ENCODE measurements around the gene DDX50. TPM values are rescaled to one million over a fixed set of nuclear protein-coding genes. Genes with fewer than 3 reads are reported as not detected.
"Not testable (repeated sequence)": the region's sequence is repeated elsewhere in the genome, so short reads cannot be mapped to it uniquely, and the experiment has no call there.

DDX50 gene
- total and polyA plus RNA-seq, 2 donors (not counting 3 experiments of a cell fraction or from before 2014, with no cell fraction given), result 14.8 to 28.2 TPM

DNA sequence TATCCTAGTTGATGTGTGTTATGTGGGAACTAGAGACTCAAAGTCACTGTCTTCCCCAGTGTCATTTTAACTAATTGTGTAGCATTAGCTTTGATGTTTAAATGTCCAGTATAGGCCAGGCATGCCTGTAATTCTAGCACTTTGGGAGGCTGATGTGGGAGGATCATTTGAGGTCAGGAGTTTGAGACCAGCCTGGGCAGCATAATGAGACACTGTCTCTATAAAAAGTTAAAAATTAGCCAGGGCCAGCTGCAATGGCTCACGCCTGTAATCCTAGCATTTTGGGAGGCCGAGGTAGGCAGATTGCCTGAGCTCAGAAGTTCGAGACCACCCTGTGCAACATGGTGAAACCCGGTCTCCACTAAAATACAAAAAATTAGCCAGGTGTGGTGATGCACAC, 24.4 kb downstream of the DDX50 start:
- no peaks in the 10 kb centered on the region for H3K9me1 ChIP-seq (replicated peaks; ENCODE audit: control insufficient read depth, extremely low read depth, insufficient read depth, low read length)
- no peak overlapping the region for H3K4me2 ChIP-seq (ENCODE audit: insufficient read depth, low read length)
- H3K27me3 ChIP-seq (ENCODE audit: control insufficient read depth in 2 of 2, insufficient read depth in 2 of 2, low read length in 2 of 2), result no peaks in the 10 kb centered on the region
- H3K36me3 ChIP-seq (ENCODE audit: control insufficient read depth in 2 of 2, extremely low read depth in 1 of 2, insufficient read depth in 2 of 2, low read length in 2 of 2), result peaks cover 0 to 2% of the 10 kb centered on the region in 2 experiments
- no peak overlapping the region for H3K27ac ChIP-seq (ENCODE audit: insufficient read depth, low read depth, low read length)
- H3K4me3 ChIP-seq (replicated peaks in 1 of 3; ENCODE audit: insufficient read depth in 1 of 3, low read depth in 1 of 3, low read length in 3 of 3), result no peak overlapping the region
- FAIRE-seq (no peak), DNase-seq (ENCODE audit: low read depth, low spot score) (no peak)
- intact Hi-C loops (cut with micrococcal nuclease), result no loop called here
- peaks cover 11% of the 10 kb centered on the region for H3K79me2 ChIP-seq (ENCODE audit: control insufficient read depth, insufficient read depth, low read length)
- POLR2A ChIA-PET, result interaction anchor here (0.6 kb wide), 1 partner anchor 23 kb away, joined by 5 read pairs; no protein-coding TSS in a partner anchor
- no peaks in the 10 kb centered on the region for H4K20me1 ChIP-seq (replicated peaks; ENCODE audit: control insufficient read depth, extremely low read depth, insufficient read depth, low read length)
- CTCF ChIA-PET, result interaction anchor here (0.7 to 1.3 kb wide), 2 partner anchors 9 to 122 kb away, joined by 3 to 5 read pairs; no protein-coding TSS in a partner anchor
- H3K9ac ChIP-seq (replicated peaks; ENCODE audit: extremely low read depth, insufficient read depth, low read length), result no peak overlapping the region
- BruUV-seq (replicated peaks), result no TSS peak
- no peak overlapping the region for H2AFZ ChIP-seq (ENCODE audit: low read depth, low read length)
- H3K9me3 ChIP-seq (replicated peaks; ENCODE audit: control insufficient read depth, insufficient read depth, low read length), result no peaks in the 10 kb centered on the region
- no peaks in the 10 kb centered on the region for H3K4me1 ChIP-seq (ENCODE audit: control insufficient read depth, extremely low read depth, insufficient read depth, low read length)
- no peak for TF ChIP-seq GATA2 (IDR thresholded peaks at IDR 0.05; ENCODE audit: insufficient read depth, insufficient read length, low read depth, low read length)
- no peak for TF ChIP-seq POLR2A (IDR thresholded peaks at IDR 0.05; ENCODE audit: low read depth, low read length)
- no peak for TF ChIP-seq FOS (IDR thresholded peaks at IDR 0.05; ENCODE audit: borderline replicate concordance, insufficient read depth, low read length)
- TF ChIP-seq, protein P1, sequence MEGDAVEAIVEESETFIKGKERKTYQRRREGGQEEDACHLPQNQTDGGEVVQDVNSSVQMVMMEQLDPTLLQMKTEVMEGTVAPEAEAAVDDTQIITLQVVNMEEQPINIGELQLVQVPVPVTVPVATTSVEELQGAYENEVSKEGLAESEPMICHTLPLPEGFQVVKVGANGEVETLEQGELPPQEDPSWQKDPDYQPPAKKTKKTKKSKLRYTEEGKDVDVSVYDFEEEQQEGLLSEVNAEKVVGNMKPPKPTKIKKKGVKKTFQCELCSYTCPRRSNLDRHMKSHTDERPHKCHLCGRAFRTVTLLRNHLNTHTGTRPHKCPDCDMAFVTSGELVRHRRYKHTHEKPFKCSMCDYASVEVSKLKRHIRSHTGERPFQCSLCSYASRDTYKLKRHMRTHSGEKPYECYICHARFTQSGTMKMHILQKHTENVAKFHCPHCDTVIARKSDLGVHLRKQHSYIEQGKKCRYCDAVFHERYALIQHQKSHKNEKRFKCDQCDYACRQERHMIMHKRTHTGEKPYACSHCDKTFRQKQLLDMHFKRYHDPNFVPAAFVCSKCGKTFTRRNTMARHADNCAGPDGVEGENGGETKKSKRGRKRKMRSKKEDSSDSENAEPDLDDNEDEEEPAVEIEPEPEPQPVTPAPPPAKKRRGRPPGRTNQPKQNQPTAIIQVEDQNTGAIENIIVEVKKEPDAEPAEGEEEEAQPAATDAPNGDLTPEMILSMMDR (IDR thresholded peaks at IDR 0.05; ENCODE audit: extremely low read depth in 1 of 2, insufficient read depth in 1 of 2, low read depth in 1 of 2, low read length in 2 of 2), result no peak
- TF ChIP-seq POLR2AphosphoS5 (IDR thresholded peaks at IDR 0.05; ENCODE audit: insufficient read depth, low read depth, low read length), result no peak
- TF ChIP-seq EZH2 (IDR thresholded peaks at IDR 0.05; ENCODE audit: borderline replicate concordance, low read depth, low read length, severe bottlenecking), result no peak
- TF ChIP-seq, protein P2, sequence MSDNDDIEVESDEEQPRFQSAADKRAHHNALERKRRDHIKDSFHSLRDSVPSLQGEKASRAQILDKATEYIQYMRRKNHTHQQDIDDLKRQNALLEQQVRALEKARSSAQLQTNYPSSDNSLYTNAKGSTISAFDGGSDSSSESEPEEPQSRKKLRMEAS (IDR thresholded peaks at IDR 0.05; ENCODE audit: insufficient read depth, insufficient read length), result no peak
- no peak for TF ChIP-seq MYC (IDR thresholded peaks at IDR 0.05; ENCODE audit: low read depth, low read length)
- no peak for TF ChIP-seq JUN (IDR thresholded peaks at IDR 0.05; ENCODE audit: borderline replicate concordance, insufficient read depth, insufficient read length, low read depth)
- dilution Hi-C loops (cut with MboI; ENCODE audit: extremely low pct_ligation_motif_present, low sequenced_read_pairs), result no loop called here

DNA sequence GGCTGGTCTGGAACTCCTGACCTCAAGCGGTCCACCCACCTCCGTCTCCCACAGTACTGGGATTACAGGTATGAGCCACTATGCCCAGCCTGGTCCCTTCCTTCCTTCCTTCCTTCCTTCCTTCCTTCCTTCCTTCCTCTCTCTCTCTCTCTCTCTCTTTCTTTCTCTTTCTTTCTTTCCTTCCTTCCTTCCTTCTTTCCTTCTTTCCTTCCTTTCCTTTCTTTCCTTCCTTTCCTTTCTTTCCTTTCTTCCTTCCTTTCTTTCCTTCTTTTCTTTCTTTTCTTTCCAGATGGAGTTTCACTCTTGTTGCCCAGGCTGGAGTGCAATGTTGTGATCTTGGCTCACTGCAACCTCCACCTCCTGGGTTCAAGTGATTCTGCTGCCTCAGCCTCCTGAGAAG, 28.0 kb downstream of the DDX50 start:
- H3K27me3 ChIP-seq (ENCODE audit: control insufficient read depth in 2 of 2, insufficient read depth in 2 of 2, low read length in 2 of 2); POLR2A ChIA-PET; H3K4me2 ChIP-seq (ENCODE audit: insufficient read depth, low read length); H3K9me3 ChIP-seq (replicated peaks; ENCODE audit: control insufficient read depth, insufficient read depth, low read length); H3K36me3 ChIP-seq (ENCODE audit: control insufficient read depth in 2 of 2, extremely low read depth in 1 of 2, insufficient read depth in 2 of 2, low read length in 2 of 2); H2AFZ ChIP-seq (ENCODE audit: low read depth, low read length); intact Hi-C loops (cut with micrococcal nuclease); FAIRE-seq; H3K4me1 ChIP-seq (ENCODE audit: control insufficient read depth, extremely low read depth, insufficient read depth, low read length); H4K20me1 ChIP-seq (replicated peaks; ENCODE audit: control insufficient read depth, extremely low read depth, insufficient read depth, low read length); H3K79me2 ChIP-seq (ENCODE audit: control insufficient read depth, insufficient read depth, low read length); H3K27ac ChIP-seq (ENCODE audit: insufficient read depth, low read depth, low read length); H3K9me1 ChIP-seq (replicated peaks; ENCODE audit: control insufficient read depth, extremely low read depth, insufficient read depth, low read length); H3K9ac ChIP-seq (replicated peaks; ENCODE audit: extremely low read depth, insufficient read depth, low read length); dilution Hi-C loops (cut with MboI; ENCODE audit: extremely low pct_ligation_motif_present, low sequenced_read_pairs); BruUV-seq (replicated peaks); DNase-seq (ENCODE audit: low read depth, low spot score); H3K4me3 ChIP-seq (replicated peaks in 1 of 3; ENCODE audit: insufficient read depth in 1 of 3, low read depth in 1 of 3, low read length in 3 of 3); CTCF ChIA-PET: not testable (repeated sequence)

DNA sequence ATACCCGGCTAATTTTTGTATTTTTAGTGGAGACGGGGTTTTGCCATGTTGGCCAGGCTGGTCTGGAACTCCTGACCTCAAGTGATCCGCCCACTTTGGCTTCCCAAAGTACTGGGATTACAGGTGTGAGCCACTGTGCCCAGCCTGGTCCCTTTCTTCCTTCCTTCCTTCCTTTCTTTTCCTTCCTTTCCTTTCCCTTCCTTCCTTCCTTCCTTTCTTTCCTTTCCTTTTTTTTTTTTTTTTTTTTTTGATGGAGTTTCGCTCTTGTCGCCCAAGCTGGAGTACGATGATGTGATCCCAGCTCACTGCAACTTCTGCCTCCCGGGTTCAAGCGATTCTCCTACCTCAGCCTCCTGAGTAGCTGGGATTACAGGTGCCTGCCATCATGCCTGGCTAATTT, 28.8 kb downstream of the DDX50 start:
- intact Hi-C loops (cut with micrococcal nuclease); H3K9ac ChIP-seq (replicated peaks; ENCODE audit: extremely low read depth, insufficient read depth, low read length); H3K4me1 ChIP-seq (ENCODE audit: control insufficient read depth, extremely low read depth, insufficient read depth, low read length); BruUV-seq (replicated peaks); H3K27ac ChIP-seq (ENCODE audit: insufficient read depth, low read depth, low read length); dilution Hi-C loops (cut with MboI; ENCODE audit: extremely low pct_ligation_motif_present, low sequenced_read_pairs); H3K9me1 ChIP-seq (replicated peaks; ENCODE audit: control insufficient read depth, extremely low read depth, insufficient read depth, low read length); H3K9me3 ChIP-seq (replicated peaks; ENCODE audit: control insufficient read depth, insufficient read depth, low read length); CTCF ChIA-PET; H3K36me3 ChIP-seq (ENCODE audit: control insufficient read depth in 2 of 2, extremely low read depth in 1 of 2, insufficient read depth in 2 of 2, low read length in 2 of 2); H3K4me3 ChIP-seq (replicated peaks in 1 of 3; ENCODE audit: insufficient read depth in 1 of 3, low read depth in 1 of 3, low read length in 3 of 3); DNase-seq (ENCODE audit: low read depth, low spot score); H3K79me2 ChIP-seq (ENCODE audit: control insufficient read depth, insufficient read depth, low read length); FAIRE-seq; H4K20me1 ChIP-seq (replicated peaks; ENCODE audit: control insufficient read depth, extremely low read depth, insufficient read depth, low read length); H3K27me3 ChIP-seq (ENCODE audit: control insufficient read depth in 2 of 2, insufficient read depth in 2 of 2, low read length in 2 of 2); H3K4me2 ChIP-seq (ENCODE audit: insufficient read depth, low read length); H2AFZ ChIP-seq (ENCODE audit: low read depth, low read length): not testable (repeated sequence)
- POLR2A ChIA-PET, result interaction anchor here (0.7 kb wide), 1 partner anchor 823 kb away, joined by 6 read pairs; no protein-coding TSS in a partner anchor
